ENCODE measurements around the gene YDJC.

- TF ChIP-seq EZH2 (IDR thresholded peaks at IDR 0.05; ENCODE audit: insufficient read depth, low read length) (no peak), CTCF (IDR thresholded peaks at IDR 0.05; ENCODE audit: insufficient read depth, low read depth, low read length) (no peak)
Observed at GRCh38 chr22:21626735-21627469, 2.9 kb downstream of the YDJC start.
